SKM-1 treated with dmso at 0.1 percent for 144 hours (cell line): ENCODE measurements around the gene TMIGD1.
"Not testable (repeated sequence)": the region's sequence is repeated elsewhere in the genome, so short reads cannot be mapped to it uniquely, and the experiment has no call there.

Experiments used
- DNase-seq: peaks from one replicate; lab custom pipeline; 2025; ENCODE audit not compliant: unreplicated experiment; lab: John Stamatoyannopoulos, UW

Gene TMIGD1

GRCh38 chr17:30358055-30358760, 24.4 kb upstream of the TMIGD1 start:
- no peak for DNase-seq

GRCh38 chr17:30357476-30357875, 23.6 kb upstream of the TMIGD1 start:
- no peak for DNase-seq

GRCh38 chr17:30354701-30355100, 20.8 kb upstream of the TMIGD1 start:
- DNase-seq: no peak

GRCh38 chr17:30352240-30352814, 18.5 kb upstream of the TMIGD1 start:
- DNase-seq: no peak

- peak; percentile 41 for DNase-seq
Measured at GRCh38 chr17:30351735-30352134, 17.9 kb upstream of the TMIGD1 start.

- peak; percentile 91 for DNase-seq
Measured at GRCh38 chr17:30351263-30351662, 17.4 kb upstream of the TMIGD1 start.

- no peak for DNase-seq
Measured at GRCh38 chr17:30349252-30349651, 15.4 kb upstream of the TMIGD1 start.

GRCh38 chr17:30347488-30347887, 13.6 kb upstream of the TMIGD1 start:
- DNase-seq: no peak

GRCh38 chr17:30346221-30346795, 12.5 kb upstream of the TMIGD1 start:
- DNase-seq: no peak

- no peak for DNase-seq
Measured at GRCh38 chr17:30345527-30346075, 11.7 kb upstream of the TMIGD1 start.

- no peak for DNase-seq
Measured at GRCh38 chr17:30345089-30345433, 11.2 kb upstream of the TMIGD1 start.

GRCh38 chr17:30344283-30345088, 10.6 kb upstream of the TMIGD1 start:
- DNase-seq: peak; percentile 97

GRCh38 chr17:30343796-30344195, 9.9 kb upstream of the TMIGD1 start:
- DNase-seq: no peak

- not testable (repeated sequence) for DNase-seq
Measured at GRCh38 chr17:30343244-30343643, 9.4 kb upstream of the TMIGD1 start.

- DNase-seq: no peak
Measured at GRCh38 chr17:30341703-30342249, 7.9 kb upstream of the TMIGD1 start.

- DNase-seq: no peak
Measured at GRCh38 chr17:30340801-30341356, 7.0 kb upstream of the TMIGD1 start.

- DNase-seq: no peak
Measured at GRCh38 chr17:30339086-30339485, 5.2 kb upstream of the TMIGD1 start.

GRCh38 chr17:30337393-30337999, 3.6 kb upstream of the TMIGD1 start:
- DNase-seq: no peak

- DNase-seq: peak; percentile 44
Measured at GRCh38 chr17:30336369-30337171, 2.7 kb upstream of the TMIGD1 start.

GRCh38 chr17:30334421-30334820, 564 bp upstream of the TMIGD1 start:
- no peak for DNase-seq
